ENCODE results near the gene SPNS1.
"Not testable (repeated sequence)": the region's sequence is repeated elsewhere in the genome, so short reads cannot be mapped to it uniquely, and the experiment has no call there.

GRCh38 chr16:29004496-29005139 is 30.0 kb downstream of the SPNS1 start:
- TF ChIP-seq CTCF (IDR thresholded peaks at IDR 0.05; ENCODE audit: low read depth, low read length); POLR2A (IDR thresholded peaks at IDR 0.05; ENCODE audit: extremely low read depth, insufficient read length): not testable (repeated sequence)
